Liver (tissue), 9 donors: ENCODE data around the gene CACNA1I. TPM values are rescaled to one million over a fixed set of nuclear protein-coding genes. Genes with fewer than 3 reads are reported as not detected.

ENCODE experiments used
- DNase-seq: peaks from one replicate; pipeline ENCODE4 v3.0.0-alpha.2; 2017; ENCODE audit warnings: low spot score
- H3K27ac ChIP-seq, 2 donors: one replicate each; pipeline ENCODE4 v1.7.0; 2013; ENCODE audit warnings: inconsistent platforms in 2 of 2, low read length in 2 of 2, control low read depth in 1 of 2, low read depth in 1 of 2, mild to moderate bottlenecking in 1 of 2
- H3K27me3 ChIP-seq, 4 donors: one replicate each; pipeline versions ENCODE4 v1.6.1 to v1.7.0; 2013; ENCODE audit warnings: low read length in 3 of 4, inconsistent platforms in 1 of 4, mild to moderate bottlenecking in 1 of 4, moderate library complexity in 1 of 4; ENCODE audit not compliant: control insufficient read depth in 4 of 4, insufficient read depth in 4 of 4
- H3K36me3 ChIP-seq, 4 donors: one replicate each; pipeline versions ENCODE4 v1.6.1 to v1.7.0; 2013; ENCODE audit warnings: low read length in 3 of 4, mild to moderate bottlenecking in 3 of 4, low read depth in 1 of 4, moderate library complexity in 1 of 4; ENCODE audit not compliant: control insufficient read depth in 4 of 4, insufficient read depth in 3 of 4
- H3K4me1 ChIP-seq, 4 donors: one replicate each; pipeline versions ENCODE4 v1.6.1 to v1.7.0; 2013; ENCODE audit warnings: low read length in 3 of 4, mild to moderate bottlenecking in 3 of 4, moderate library complexity in 1 of 4; ENCODE audit not compliant: control insufficient read depth in 4 of 4, insufficient read depth in 4 of 4
- H3K4me3 ChIP-seq, 3 donors: one replicate each; pipeline versions ENCODE4 v1.6.1 to v1.7.0; 2013; ENCODE audit warnings: low read length in 3 of 3, control low read depth in 1 of 3, low read depth in 1 of 3, mild to moderate bottlenecking in 1 of 3
- H3K9ac ChIP-seq, 2 donors: one replicate each; pipeline ENCODE4 v1.7.0; 2013; ENCODE audit warnings: low read length in 2 of 2, mild to moderate bottlenecking in 2 of 2, moderate library complexity in 2 of 2, control low read depth in 1 of 2, low read depth in 1 of 2
- H3K9me3 ChIP-seq, 4 donors: one replicate each; pipeline versions ENCODE4 v1.6.1 to v1.7.0; 2013; ENCODE audit warnings: low read length in 3 of 4; ENCODE audit not compliant: control insufficient read depth in 4 of 4
- EGR1 ChIP-seq, 2 donors: IDR thresholded peaks; 2 replicates each; pipeline ENCODE4 v1.6.1; 2016 to 2018; ENCODE audit warnings: antibody characterized with exemption in 2 of 2, low read depth in 2 of 2
- FOXA1 ChIP-seq: IDR thresholded peaks from 2 replicates; pipeline ENCODE4 v1.6.1; 2016; ENCODE audit warnings: antibody characterized with exemption
- FOXA2 ChIP-seq: IDR thresholded peaks from 2 replicates; pipeline ENCODE4 v1.6.1; 2016; ENCODE audit warnings: antibody characterized with exemption
- HNF4A ChIP-seq, 2 donors: conservative IDR thresholded peaks; 2 replicates each; pipeline ENCODE4 v1.6.1; 2016; ENCODE audit warnings: antibody characterized with exemption in 2 of 2, mild to moderate bottlenecking in 2 of 2
- HNF4G ChIP-seq: IDR thresholded peaks from 2 replicates; pipeline ENCODE4 v1.6.1; 2016; ENCODE audit warnings: antibody characterized with exemption
- JUND ChIP-seq, 2 donors: IDR thresholded peaks; 2 replicates each; pipeline ENCODE4 v1.6.1; 2016; ENCODE audit warnings: antibody characterized with exemption in 2 of 2
- NR2F2 ChIP-seq: IDR thresholded peaks from 2 replicates; pipeline ENCODE4 v1.6.1; 2016; ENCODE audit warnings: antibody characterized with exemption
- RAD21 ChIP-seq, 2 donors: IDR thresholded peaks; 2 replicates each; pipeline ENCODE4 v1.6.1; 2016; ENCODE audit warnings: antibody characterized with exemption in 2 of 2, mild to moderate bottlenecking in 2 of 2
- RXRA ChIP-seq, 2 donors: IDR thresholded peaks; 2 replicates each; pipeline ENCODE4 v1.6.1; 2017 to 2018; ENCODE audit warnings: antibody characterized with exemption in 2 of 2, mild to moderate bottlenecking in 1 of 2
- SP1 ChIP-seq: IDR thresholded peaks from 2 replicates; pipeline ENCODE4 v1.6.1; 2018; ENCODE audit warnings: antibody characterized with exemption, mild to moderate bottlenecking
- WGBS: extraction: QIAGEN DNeasy Blood & Tissue Kit; methylation state at CpG from one replicate; pipeline ENCODE4 v1.1.7; 2013; 5-methylcytosine and 5-hydroxymethylcytosine counted together
- polyA plus RNA-seq, 2 donors: library from polyadenylated mRNA; stranded (reverse) in 1 of 2; unstranded in 1 of 2; fragments of 200-250 nt in 1 of 2; fragments of >200 nt in 1 of 2; fragmentation: Nextera tagmentation in 1 of 2; extraction: Ambion mirVana in 1 of 2; gene quantifications; one replicate each; pipeline versions ENCODE4 v1.2.1 to v1.2.3, GENCODE V29; 2013 to 2015
- total RNA-seq, 2 donors: library from RNA; depleted of rRNA; stranded (reverse); fragments of >200 nt; gene quantifications; one replicate each; pipeline ENCODE4 v1.2.3, GENCODE V29; 2014
- TF ChIP-seq, protein P1 (sequence below): IDR thresholded peaks from 2 replicates; pipeline ENCODE4 v1.6.1; 2016; ENCODE audit warnings: antibody characterized with exemption
- TF ChIP-seq, protein P2 (sequence below): IDR thresholded peaks from 2 replicates; pipeline ENCODE4 v1.6.1; 2016; ENCODE audit warnings: antibody characterized with exemption, mild to moderate bottlenecking
- TF ChIP-seq, protein P3 (sequence below): fragments of 150-350 bp; IDR thresholded peaks from 2 replicates; pipeline ENCODE4 v1.5.1; 2017; ENCODE audit warnings: improper control_type of control experiment, low read depth, low read length; ENCODE audit not compliant: missing input control
- TF ChIP-seq, protein P4 (sequence below): IDR thresholded peaks from 2 replicates; pipeline ENCODE4 v1.6.1; 2016; ENCODE audit warnings: antibody characterized with exemption
- TF ChIP-seq, protein P5 (sequence below): IDR thresholded peaks from 2 replicates; pipeline ENCODE4 v1.6.1; 2016; ENCODE audit warnings: antibody characterized with exemption
- donor health status: healthy.
- donor health status: healthy.
- donor health status: healthy.
- donor health status: healthy.
- donor health status: healthy.

Gene CACNA1I
- total and polyA plus RNA-seq, 4 donors, result under 0.01 to 0.14 (median 0.01) TPM; not detected in 1

DNA sequence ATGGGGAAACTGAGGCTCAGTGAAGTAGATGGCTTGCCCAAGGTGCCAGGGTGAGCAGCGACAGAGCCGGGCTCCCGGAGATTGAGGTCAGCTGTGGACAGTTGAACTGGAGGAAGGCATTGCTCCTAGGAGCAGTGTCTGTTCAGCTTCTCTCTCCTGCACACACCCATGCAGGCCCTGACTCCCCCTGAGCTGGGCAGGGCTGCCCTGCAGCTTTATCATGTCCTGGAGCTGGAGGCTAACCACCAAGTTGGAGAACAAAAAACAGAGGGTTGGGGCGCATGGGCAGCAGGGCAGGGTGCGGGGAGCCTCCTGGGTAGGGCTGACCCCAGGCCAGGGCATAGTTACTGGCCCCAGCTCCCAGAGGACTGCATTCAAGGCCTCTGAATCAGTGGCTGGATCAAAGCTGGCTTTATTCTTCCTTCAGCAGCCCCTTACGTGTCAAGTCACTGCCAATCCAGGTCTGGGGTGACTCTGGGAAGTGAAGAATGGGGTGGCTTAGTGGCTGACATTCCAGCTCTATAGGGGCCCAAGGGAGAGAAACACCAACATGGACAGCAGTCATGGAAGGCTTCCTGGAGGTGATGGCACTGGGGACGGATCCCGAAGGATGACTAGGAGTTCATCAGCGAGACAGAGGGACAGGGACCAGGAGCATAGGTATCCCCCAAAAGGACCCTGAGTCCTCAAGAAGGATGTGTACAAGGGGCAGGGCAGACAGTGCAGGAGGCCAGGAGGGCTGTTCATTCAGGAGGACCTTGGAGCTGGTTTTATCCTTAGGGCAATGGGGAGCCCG lies 83.8 kb downstream of the CACNA1I start:
- no peaks in the 10 kb centered on the region for H3K36me3 ChIP-seq
- no peak for DNase-seq
- H3K4me1 ChIP-seq, result no peaks in the 10 kb centered on the region
- no peak for TF ChIP-seq SP1
- H3K9me3 ChIP-seq, result no peaks in the 10 kb centered on the region
- no peak overlapping the region for H3K4me3 ChIP-seq
- peaks cover 0 to 5% (median 0%) of the 10 kb centered on the region in 4 donors for H3K27me3 ChIP-seq
- H3K9ac ChIP-seq, result no peak overlapping the region
- no peak overlapping the region for H3K27ac ChIP-seq
- WGBS, result 90% methylated on average over 10 of the region's 10 CpGs

DNA sequence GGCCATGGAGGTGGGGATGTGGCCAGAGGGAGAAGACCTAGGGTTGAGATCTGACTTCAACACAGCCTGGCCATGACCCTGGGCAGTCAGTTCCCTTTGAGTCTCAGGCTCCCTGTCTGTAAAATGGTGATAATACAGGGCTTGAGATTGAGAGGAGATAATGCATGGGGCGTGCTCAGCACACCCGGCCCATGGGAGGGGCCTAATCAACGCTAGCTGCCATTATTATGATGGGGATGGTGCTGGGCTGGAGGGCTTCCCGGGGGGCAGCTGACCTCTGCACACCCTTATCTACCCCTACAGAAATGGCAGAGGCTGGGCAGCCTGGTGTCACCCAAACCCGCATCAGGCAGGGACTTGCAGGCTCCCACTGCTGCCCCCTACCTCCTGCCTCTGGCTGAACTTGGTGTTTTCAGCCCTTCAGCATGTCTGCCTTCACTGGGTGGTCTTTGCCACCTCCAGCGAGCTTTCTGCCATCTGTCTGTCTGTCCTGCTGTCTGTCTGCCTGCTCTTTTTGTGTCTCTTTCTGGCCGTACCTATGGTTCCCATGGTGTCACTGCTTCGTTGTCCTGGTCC lies 84.5 kb downstream of the CACNA1I start:
- peaks cover 0 to 5% (median 0%) of the 10 kb centered on the region in 4 donors for H3K27me3 ChIP-seq
- TF ChIP-seq RXRA (IDR thresholded peaks at IDR 0.05) (no peak), JUND (IDR thresholded peaks at IDR 0.05) (no peak), FOXA1 (no peak), SP1 (no peak), EGR1 (IDR thresholded peaks at IDR 0.05; ENCODE audit: low read depth in 2 of 2) (no peak), HNF4A (conservative IDR thresholded peaks at IDR 0.05) (no peak), HNF4G (no peak), RAD21 (IDR thresholded peaks at IDR 0.05) (no peak), FOXA2 (no peak), NR2F2 (no peak)
- TF ChIP-seq, protein P1, sequence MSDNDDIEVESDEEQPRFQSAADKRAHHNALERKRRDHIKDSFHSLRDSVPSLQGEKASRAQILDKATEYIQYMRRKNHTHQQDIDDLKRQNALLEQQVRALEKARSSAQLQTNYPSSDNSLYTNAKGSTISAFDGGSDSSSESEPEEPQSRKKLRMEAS, result no peak
- TF ChIP-seq, protein P2, sequence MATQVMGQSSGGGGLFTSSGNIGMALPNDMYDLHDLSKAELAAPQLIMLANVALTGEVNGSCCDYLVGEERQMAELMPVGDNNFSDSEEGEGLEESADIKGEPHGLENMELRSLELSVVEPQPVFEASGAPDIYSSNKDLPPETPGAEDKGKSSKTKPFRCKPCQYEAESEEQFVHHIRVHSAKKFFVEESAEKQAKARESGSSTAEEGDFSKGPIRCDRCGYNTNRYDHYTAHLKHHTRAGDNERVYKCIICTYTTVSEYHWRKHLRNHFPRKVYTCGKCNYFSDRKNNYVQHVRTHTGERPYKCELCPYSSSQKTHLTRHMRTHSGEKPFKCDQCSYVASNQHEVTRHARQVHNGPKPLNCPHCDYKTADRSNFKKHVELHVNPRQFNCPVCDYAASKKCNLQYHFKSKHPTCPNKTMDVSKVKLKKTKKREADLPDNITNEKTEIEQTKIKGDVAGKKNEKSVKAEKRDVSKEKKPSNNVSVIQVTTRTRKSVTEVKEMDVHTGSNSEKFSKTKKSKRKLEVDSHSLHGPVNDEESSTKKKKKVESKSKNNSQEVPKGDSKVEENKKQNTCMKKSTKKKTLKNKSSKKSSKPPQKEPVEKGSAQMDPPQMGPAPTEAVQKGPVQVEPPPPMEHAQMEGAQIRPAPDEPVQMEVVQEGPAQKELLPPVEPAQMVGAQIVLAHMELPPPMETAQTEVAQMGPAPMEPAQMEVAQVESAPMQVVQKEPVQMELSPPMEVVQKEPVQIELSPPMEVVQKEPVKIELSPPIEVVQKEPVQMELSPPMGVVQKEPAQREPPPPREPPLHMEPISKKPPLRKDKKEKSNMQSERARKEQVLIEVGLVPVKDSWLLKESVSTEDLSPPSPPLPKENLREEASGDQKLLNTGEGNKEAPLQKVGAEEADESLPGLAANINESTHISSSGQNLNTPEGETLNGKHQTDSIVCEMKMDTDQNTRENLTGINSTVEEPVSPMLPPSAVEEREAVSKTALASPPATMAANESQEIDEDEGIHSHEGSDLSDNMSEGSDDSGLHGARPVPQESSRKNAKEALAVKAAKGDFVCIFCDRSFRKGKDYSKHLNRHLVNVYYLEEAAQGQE, result no peak
- TF ChIP-seq, protein P3, sequence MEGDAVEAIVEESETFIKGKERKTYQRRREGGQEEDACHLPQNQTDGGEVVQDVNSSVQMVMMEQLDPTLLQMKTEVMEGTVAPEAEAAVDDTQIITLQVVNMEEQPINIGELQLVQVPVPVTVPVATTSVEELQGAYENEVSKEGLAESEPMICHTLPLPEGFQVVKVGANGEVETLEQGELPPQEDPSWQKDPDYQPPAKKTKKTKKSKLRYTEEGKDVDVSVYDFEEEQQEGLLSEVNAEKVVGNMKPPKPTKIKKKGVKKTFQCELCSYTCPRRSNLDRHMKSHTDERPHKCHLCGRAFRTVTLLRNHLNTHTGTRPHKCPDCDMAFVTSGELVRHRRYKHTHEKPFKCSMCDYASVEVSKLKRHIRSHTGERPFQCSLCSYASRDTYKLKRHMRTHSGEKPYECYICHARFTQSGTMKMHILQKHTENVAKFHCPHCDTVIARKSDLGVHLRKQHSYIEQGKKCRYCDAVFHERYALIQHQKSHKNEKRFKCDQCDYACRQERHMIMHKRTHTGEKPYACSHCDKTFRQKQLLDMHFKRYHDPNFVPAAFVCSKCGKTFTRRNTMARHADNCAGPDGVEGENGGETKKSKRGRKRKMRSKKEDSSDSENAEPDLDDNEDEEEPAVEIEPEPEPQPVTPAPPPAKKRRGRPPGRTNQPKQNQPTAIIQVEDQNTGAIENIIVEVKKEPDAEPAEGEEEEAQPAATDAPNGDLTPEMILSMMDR, result no peak
- TF ChIP-seq, protein P4, sequence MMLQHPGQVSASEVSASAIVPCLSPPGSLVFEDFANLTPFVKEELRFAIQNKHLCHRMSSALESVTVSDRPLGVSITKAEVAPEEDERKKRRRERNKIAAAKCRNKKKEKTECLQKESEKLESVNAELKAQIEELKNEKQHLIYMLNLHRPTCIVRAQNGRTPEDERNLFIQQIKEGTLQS, result no peak
- TF ChIP-seq, protein P5, sequence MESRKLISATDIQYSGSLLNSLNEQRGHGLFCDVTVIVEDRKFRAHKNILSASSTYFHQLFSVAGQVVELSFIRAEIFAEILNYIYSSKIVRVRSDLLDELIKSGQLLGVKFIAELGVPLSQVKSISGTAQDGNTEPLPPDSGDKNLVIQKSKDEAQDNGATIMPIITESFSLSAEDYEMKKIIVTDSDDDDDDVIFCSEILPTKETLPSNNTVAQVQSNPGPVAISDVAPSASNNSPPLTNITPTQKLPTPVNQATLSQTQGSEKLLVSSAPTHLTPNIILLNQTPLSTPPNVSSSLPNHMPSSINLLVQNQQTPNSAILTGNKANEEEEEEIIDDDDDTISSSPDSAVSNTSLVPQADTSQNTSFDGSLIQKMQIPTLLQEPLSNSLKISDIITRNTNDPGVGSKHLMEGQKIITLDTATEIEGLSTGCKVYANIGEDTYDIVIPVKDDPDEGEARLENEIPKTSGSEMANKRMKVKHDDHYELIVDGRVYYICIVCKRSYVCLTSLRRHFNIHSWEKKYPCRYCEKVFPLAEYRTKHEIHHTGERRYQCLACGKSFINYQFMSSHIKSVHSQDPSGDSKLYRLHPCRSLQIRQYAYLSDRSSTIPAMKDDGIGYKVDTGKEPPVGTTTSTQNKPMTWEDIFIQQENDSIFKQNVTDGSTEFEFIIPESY, result no peak

More for the DNA sequence above, 84.5 kb downstream of the CACNA1I start:
- Histone ChIP-seq H3K9ac (no peak overlapping the region), H3K4me3 (no peak overlapping the region), H3K36me3 (no peaks in the 10 kb centered on the region), H3K9me3 (no peaks in the 10 kb centered on the region), H3K4me1 (no peaks in the 10 kb centered on the region), H3K27ac (no peak overlapping the region)
- WGBS, result 52% methylated on average over 8 of the region's 8 CpGs
- DNase-seq, result peak; percentile 74
